ENCODE measurements around the gene KRT6B.
"Not testable (repeated sequence)": the region's sequence is repeated elsewhere in the genome, so short reads cannot be mapped to it uniquely, and the experiment has no call there.

Gene KRT6B

GRCh38 chr12:52464897-52465296, 13.0 kb upstream of the KRT6B start:
- no peak for DNase-seq

- DNase-seq, result no peak
Measured at GRCh38 chr12:52461693-52462092, 9.7 kb upstream of the KRT6B start.

DNA sequence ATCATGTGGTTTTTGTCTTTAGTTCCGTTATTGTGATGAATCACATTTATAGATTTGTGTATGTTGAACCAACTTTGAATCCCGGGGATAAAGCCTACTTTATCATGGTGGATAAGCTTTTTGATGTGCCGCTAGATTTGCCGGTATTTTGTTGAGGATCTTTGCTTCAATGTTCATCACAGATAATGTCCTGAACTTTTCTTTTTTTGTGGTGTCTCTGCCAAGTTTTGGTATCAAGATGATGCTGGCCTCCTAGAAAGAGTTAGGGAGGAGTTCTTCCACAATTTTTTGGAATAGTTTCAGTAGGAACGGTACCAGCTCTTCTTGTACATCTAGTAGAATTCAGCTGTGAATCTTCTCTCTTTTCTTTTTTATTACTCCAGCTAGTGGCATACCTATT, 6.9 kb upstream of the KRT6B start:
- DNase-seq, result no peak

- DNase-seq, result no peak
Measured at GRCh38 chr12:52455821-52456220, 3.9 kb upstream of the KRT6B start.

DNA sequence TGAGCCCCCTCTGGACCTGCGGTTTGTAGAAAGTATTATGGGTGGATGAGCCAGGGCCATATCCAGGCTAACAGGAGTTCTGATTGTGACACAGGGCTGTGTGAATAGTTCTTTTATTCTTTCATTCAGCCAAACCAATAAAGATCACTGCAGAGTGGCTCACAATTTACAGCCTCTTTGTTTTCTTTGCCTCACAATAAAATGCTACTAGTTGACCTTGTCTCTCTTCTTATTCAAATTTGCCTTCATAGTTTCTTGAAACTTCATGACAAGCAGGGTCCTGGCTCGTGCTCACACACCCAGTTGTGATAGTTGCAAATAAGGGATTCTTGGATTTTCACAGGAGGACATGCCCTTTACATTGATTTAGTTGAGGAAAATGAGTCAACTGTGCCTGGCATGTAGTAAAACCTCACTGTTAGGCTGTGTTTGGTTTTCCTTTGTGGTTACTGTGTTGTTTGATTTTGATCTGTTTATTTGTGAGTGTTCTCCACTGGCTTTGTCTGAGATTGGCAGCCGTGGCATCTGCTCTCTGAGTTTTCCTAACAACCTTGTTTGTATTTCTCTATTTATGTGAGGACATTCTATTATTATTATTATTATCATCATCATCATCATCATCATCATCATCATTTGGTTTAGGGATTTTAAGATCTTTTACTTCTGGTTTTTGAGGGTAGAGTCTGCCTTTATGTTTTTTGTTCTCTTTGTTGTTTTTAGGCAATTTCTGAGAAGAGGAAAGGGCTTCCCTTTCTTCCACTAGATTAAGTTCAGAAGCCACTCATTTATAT, 2.7 kb upstream of the KRT6B start:
- no peak for DNase-seq

- no peak for DNase-seq
Measured at GRCh38 chr12:52448228-52448627, 3.7 kb downstream of the KRT6B start.

DNA sequence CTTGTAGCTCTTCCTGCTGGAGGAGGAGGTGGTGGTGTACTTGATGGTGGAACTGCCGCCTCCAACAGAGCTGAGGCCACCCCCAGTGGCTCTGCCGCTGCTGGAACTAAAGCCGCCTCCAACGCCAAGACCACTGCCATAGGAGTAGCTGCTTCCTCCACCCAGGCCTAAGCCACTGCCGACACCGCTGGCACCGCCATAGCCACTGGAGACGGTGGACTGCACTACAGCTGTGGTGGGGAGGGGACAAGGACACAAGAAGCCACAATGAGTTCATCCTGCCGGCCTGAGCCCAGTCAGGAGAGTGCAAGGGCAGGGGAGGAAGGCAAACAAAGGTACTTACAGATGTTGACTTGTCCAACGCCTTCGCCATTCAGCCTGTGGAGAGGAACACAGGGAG, 4.8 kb downstream of the KRT6B start:
- not testable (repeated sequence) for DNase-seq

DNA sequence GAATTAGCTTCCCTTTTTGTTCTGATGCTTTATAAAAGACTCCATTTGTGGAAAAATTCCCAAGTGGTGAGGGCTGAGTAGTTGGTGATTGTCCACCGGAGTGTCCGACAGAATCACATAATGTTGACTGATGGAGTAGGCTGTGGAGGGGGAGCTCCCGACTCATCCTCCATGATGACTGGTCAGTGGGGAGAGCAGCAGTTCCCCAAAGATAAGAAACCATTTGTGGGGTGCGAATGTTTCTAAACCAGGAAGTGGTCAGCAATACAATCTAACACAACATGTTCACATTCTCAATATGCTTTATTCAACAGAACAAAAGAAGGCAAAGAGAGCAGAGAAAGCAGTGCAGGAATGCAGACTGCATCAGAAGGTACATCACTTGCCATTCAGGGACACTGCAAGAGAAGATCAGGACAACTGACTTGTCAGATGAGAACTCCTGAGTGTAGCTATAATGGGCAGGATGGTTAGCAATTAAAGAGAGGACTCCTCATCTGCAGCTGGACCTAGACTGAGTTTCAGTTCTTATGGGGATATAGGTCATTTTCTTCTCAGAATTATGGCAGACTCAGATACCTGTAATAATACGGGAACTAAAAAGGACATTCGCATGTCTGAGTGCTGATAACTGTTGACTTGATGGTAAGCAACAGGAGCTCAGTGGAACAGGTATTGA, 5.4 kb downstream of the KRT6B start:
- DNase-seq, result no peak

DNA sequence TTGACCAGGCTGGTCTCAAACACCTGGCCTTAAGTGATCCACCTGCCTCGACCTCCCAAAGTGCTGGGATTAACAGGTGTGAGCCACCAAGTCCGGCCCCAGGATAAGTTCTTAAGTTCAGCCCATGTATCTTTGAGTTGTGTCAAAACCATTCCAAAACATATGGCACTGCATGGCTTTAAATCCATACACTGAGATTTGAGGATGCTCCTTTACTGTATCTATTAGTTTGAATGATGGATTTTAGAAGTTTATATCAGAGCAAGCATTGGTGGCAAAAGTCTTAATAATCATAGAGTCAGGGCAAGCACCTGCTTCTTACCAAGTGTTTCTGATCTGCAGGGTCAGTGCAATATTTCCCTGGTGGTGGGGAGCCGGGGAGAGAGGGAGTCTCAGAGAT, 6.1 kb downstream of the KRT6B start:
- no peak for DNase-seq

- DNase-seq, result peak; percentile 4
Measured at GRCh38 chr12:52444647-52445595, 7.0 kb downstream of the KRT6B start.

DNA sequence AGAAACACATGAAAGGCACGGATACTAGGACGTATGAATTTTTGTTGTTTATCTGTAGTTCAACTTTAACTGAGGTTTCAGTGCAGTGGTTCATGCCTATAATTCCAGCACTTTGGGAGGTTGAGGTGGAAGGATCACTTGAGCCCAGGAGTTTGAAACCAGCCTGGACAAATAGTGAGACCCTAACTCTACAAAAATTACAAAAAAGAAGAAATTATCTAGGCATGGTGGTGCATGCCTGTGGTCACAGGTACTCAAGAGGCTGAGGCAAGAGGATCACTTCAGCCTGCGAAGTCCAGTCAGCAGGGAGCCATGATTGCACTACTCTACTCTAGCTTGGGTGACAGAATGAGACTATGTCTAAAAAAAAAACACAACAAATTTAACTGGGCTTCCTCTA, 8.0 kb downstream of the KRT6B start:
- no peak for DNase-seq

DNA sequence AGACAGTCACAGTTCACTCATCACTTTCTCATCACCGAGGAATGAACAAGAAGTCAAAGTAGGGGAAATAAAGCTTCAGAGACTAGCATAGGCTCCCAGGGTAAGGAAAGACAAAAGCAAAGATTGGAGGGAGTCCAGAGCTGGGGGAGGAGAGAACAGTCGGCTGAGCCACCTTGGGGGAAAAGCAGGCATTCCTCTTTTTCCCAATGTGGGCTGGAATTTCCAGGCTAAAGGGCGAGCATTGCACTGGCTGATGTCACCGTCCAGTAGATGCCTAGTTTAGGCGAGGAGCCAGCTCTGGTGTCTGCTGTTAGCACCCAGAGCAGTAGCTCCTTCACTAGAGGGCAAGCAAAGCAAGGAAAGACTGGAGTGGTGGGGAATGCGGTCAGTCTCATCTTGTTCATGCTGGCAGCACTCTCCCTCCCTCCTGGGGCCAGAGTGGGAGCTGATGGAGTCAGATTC, 9.3 kb downstream of the KRT6B start:
- DNase-seq, result no peak

DNA sequence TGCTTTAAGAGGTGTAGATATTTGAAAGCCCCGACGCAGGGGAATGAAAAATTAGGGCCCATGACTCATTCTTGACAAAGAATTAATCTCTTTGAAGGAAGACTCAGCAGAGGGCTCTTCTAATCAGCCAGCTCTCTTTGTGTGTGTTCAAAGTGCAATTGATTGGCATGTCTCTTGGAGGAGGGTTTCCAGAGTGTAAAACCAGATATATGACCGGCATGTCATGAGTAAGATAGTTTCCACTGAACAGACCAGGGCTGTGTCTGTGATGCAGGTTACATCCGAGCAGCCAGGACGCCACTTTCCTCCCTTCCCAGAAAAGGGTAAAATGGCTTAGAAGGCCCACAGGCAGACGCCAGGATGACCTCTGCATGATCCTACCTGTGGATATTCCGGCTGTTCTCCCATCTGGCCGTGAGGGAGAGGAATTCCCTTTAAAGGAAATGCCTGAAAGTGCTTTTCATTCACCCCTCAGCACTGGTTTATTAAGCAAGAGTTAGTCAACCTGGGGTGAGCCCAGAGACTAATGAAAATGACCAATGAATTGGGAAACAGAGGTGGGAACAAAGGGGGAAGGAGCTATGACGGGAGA, 10.5 kb downstream of the KRT6B start:
- DNase-seq, result no peak

DNA sequence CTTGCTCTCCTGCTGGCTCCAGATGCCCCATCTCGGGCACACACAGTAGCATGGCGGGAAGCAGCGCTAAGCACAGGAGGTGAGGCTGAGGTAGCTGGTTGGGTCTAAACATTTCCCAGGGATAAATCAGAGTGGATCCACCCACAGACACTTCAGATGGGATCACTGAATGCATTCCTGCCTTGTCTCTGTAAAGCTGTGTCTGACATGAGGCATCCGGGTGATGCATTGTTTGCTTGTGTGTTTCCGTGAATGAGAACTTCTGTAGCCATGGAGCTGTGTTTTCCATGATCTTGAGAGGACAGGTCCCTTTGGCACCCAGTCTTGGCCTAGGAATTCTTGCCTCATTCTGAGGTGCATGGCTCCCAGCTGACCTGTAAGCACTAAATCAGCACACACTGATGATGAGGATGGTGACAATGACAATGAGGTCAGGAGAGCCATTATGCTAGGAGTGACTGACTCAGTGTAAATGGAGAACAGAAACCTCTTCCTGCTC, 11.1 kb downstream of the KRT6B start:
- DNase-seq, result no peak

GRCh38 chr12:52439845-52440244, 12.1 kb downstream of the KRT6B start:
- no peak for DNase-seq

DNA sequence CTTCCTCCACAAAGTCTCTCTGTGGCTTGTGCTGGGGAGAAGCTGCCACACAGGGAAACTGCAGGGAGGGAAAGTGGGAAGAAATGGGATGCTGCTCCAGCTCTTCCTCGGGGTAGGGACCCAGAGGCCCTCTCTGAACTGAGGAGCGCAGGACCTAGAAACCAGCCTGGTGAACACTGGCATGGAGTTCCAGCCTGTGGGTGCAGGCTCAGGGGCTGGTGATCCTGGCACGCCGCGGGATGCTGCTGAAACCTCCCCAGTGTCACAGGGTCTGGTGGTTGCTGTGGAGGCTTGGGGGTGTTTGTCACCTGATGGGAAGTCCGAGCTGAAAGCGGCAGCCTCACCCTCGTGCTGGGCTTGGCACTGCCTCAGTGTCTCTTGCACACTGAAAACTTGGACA, 12.5 kb downstream of the KRT6B start:
- no peak for DNase-seq

DNA sequence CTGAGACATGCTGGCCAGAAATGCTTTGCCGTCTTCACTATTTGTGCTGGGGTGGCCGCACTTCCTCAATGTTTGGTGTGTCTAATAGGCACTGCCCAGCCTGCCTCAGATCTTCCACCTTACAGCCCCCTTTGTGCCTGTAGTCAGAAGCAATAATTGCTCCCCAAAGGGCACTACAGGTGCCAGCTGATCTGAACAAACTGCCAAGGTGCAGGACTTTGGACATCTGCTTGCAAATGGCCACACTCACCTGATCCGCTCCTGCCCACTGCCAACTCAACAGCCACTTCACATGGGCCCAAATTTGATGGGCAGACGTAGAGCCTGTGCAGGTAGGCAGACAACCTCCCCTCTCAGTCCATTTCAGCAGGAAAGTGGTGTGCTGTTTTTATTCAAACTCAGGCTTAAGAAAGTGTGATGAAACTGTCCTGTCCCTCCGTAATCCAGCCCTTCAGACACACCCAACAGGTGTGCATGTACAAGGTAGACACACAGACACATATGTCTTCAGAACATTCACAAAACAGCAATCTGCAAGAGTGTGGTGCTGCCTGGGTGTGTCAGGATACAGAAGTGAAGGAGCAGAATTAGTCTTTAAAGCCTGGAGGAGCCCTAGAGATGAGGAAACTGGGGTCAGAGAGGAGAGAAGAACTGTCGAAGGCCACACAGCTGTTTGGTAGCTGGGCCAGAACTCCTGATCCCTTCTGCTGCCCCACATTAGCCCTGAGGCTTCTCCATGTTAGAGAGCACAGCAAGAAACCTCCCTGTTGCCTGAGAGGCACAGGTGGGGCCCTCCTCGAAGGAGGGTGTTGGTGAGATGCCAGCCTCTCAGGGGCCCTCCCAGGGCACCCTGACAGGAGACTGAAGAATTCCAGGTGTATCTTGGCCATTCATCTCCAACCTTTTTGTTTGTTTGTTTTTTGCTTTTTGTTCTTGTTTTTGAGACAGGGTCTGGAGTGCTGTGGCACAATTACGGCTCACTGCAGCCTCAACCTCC, 13.3 kb downstream of the KRT6B start:
- no peak for DNase-seq

DNA sequence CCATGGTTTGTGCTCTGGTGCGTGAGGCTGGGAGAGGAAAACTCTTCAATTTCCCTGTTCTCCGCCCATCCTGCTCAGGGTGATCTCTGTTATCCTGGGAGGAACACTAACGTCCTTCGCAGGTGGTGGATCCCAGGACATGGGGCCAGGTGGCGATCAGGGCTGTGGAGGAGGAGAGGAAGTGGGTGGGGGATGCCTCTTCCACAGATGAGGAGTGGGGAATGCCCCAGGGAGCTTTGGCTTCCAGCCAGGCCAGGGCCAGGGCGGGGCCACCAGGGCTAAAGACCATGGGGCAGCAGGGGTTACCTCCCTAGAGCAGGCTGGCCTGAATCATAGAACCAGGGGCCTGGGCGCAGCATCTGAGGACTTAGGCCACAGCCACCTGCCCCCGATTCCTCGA, 14.4 kb downstream of the KRT6B start:
- DNase-seq, result no peak

DNA sequence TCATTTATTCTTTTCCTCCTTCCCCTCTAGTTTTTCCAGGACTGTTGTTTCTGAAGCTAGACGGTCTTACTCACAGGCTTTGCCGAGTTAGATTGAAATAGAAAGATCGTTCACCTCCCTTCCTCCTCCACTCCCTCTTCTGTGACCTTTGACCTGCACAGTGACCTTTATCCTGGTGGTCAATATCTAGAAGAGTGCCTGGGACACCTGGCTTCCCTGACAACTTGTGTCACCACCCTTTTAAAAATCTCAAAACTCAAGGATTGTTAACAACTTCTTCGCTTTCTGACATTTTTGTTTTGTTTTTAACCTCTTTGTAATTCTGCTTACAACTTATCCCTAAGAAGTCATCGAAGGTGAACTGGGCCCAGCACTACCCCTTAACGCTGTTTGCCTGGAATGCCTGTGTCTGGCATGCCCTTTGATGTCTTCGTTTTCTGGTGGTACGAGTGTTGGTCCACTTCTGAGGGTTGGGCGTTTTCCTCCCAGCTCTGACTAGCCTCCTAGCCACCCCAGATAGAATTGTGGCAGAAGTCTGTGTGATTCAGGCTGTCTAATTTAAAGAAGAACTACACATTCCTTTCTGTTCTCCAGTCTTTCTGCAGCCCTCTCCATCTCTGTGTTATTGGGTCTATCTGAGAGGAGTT, 15.0 kb downstream of the KRT6B start:
- DNase-seq, result no peak

DNA sequence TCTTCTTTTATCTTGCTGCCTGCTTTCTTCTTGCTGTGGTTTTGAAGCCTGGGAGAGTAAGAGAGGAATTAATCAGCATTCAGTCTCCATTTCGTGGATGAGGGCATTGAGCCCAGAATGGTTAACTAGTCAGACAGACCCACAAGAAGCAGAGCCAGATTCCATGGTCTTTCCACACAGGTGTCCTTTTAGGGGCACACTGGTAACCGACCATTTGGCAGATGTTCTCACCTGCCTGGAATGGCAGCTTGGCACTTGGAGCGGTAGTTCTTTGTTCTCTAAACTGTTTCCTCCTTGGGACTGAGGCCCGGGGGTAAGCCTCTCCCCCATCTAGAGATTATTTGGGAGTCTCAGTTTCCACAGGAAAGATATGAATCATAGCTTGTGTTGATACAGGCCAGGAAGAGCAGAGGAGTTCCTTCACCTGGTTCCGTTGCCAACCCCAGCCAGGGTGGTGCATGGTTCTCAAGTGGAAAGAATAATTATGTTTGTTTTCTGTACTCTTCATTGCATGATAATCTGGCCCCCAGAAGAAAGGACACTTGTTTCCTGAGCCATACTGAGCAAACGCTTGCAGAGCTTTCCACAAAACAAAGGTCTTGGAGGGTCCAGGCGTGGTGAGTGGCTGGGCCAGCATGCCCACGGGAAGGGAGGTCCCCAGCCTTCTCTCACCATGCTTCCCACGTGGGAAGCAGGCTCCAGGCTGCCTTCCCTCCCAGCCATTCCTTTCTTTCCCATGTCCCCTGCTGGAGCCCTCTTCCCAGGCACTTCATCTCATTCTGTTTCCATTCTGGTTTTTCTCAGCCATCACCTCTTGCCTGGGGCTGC, 15.7 kb downstream of the KRT6B start:
- DNase-seq, result no peak

Measured in NCI-H1048 (cell line).